H1 (cell line): ENCODE results near the gene B3GNT2.

Source experiments
- POLR2AphosphoS5 ChIP-seq: IDR thresholded peaks from 2 replicates; pipeline ENCODE4 v1.6.1; 2011; ENCODE audit warnings: low read depth, low read length
- SIRT6 ChIP-seq: IDR thresholded peaks from one replicate; pipeline ENCODE4 v1.7.1; 2012; ENCODE audit warnings: low read length, inconsistent platforms
- TF ChIP-seq, protein P1 (sequence below), 3 experiments: IDR thresholded peaks; 1 replicate in 2 of 3; 2 replicates in 1 of 3; pipeline versions ENCODE4 v1.5.1 to v1.6.1; 2011; ENCODE audit warnings: low read length in 3 of 3, mild to moderate bottlenecking in 3 of 3, inconsistent platforms in 2 of 3, low read depth in 1 of 3, moderate library complexity in 1 of 3; ENCODE audit not compliant: insufficient read depth in 1 of 3; ENCODE audit errors: control extremely low read depth in 1 of 3

GRCh38 chr2:62206024-62206423, 10.1 kb downstream of the B3GNT2 start:
- no peak for TF ChIP-seq SIRT6
- TF ChIP-seq, protein P1, sequence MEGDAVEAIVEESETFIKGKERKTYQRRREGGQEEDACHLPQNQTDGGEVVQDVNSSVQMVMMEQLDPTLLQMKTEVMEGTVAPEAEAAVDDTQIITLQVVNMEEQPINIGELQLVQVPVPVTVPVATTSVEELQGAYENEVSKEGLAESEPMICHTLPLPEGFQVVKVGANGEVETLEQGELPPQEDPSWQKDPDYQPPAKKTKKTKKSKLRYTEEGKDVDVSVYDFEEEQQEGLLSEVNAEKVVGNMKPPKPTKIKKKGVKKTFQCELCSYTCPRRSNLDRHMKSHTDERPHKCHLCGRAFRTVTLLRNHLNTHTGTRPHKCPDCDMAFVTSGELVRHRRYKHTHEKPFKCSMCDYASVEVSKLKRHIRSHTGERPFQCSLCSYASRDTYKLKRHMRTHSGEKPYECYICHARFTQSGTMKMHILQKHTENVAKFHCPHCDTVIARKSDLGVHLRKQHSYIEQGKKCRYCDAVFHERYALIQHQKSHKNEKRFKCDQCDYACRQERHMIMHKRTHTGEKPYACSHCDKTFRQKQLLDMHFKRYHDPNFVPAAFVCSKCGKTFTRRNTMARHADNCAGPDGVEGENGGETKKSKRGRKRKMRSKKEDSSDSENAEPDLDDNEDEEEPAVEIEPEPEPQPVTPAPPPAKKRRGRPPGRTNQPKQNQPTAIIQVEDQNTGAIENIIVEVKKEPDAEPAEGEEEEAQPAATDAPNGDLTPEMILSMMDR (IDR thresholded peaks at IDR 0.05; ENCODE audit: control extremely low read depth in 1 of 3, insufficient read depth in 1 of 3, low read depth in 1 of 3, low read length in 3 of 3): no peak
- TF ChIP-seq POLR2AphosphoS5: no peak
